BE2C (cell line): ENCODE measurements around the gene PUS7L.
"Not testable (repeated sequence)": the region's sequence is repeated elsewhere in the genome, so short reads cannot be mapped to it uniquely, and the experiment has no call there.

Source experiments
- DNase-seq: peaks from one replicate; pipeline ENCODE4 v3.0.0-alpha.2; 2020
- H3K27me3 ChIP-seq: fragments of 250-450 bp; sonication (Bioruptor Pico); 2 replicates; pipeline ENCODE4 v1.5.1; 2020; ENCODE audit warnings: mild to moderate bottlenecking
- H3K36me3 ChIP-seq: fragments of 250-450 bp; sonication (Bioruptor Pico); 2 replicates; pipeline ENCODE4 v1.5.1; 2020; ENCODE audit warnings: mild to moderate bottlenecking
- H3K4me1 ChIP-seq: fragments of 250-450 bp; sonication (Bioruptor Pico); 2 replicates; pipeline ENCODE4 v1.5.1; 2020
- H3K4me3 ChIP-seq: 2 replicates; pipeline ENCODE4 v1.5.1; 2011; ENCODE audit warnings: low read depth, low read length
- H3K9me3 ChIP-seq: fragments of 250-450 bp; sonication (Bioruptor Pico); 2 replicates; pipeline ENCODE4 v1.5.1; 2020
- TF ChIP-seq, protein P1 (sequence below): IDR thresholded peaks from 2 replicates; pipeline ENCODE4 v1.5.1; 2012; ENCODE audit warnings: mild to moderate bottlenecking, low read depth, low read length

The PUS7L gene

DNA sequence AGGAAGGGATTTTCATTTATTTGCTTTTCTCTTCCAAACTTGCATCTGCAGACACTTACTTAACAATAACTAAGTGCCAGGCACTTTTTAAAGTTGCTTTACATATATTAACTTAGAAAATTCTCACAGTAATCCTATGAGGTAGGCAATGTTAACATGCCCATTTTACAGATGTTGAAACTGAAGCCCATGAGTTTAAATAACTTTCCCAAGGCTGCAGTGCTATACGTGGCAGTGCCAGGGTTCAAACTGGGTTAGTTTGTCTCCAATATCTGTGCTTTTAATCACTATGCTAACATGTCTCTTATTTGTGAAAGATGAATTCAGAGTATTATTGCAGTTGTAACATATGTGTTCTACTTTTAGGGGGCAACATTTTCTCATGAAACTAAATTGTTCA, 29.9 kb downstream of the PUS7L start:
- no peak for DNase-seq
- Histone ChIP-seq H3K27me3 (no peaks in the 10 kb centered on the region), H3K4me1 (no peaks in the 10 kb centered on the region), H3K4me3 (no peak overlapping the region), H3K9me3 (no peaks in the 10 kb centered on the region), H3K36me3 (no peaks in the 10 kb centered on the region)
- TF ChIP-seq, protein P1, sequence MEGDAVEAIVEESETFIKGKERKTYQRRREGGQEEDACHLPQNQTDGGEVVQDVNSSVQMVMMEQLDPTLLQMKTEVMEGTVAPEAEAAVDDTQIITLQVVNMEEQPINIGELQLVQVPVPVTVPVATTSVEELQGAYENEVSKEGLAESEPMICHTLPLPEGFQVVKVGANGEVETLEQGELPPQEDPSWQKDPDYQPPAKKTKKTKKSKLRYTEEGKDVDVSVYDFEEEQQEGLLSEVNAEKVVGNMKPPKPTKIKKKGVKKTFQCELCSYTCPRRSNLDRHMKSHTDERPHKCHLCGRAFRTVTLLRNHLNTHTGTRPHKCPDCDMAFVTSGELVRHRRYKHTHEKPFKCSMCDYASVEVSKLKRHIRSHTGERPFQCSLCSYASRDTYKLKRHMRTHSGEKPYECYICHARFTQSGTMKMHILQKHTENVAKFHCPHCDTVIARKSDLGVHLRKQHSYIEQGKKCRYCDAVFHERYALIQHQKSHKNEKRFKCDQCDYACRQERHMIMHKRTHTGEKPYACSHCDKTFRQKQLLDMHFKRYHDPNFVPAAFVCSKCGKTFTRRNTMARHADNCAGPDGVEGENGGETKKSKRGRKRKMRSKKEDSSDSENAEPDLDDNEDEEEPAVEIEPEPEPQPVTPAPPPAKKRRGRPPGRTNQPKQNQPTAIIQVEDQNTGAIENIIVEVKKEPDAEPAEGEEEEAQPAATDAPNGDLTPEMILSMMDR: no peak

DNA sequence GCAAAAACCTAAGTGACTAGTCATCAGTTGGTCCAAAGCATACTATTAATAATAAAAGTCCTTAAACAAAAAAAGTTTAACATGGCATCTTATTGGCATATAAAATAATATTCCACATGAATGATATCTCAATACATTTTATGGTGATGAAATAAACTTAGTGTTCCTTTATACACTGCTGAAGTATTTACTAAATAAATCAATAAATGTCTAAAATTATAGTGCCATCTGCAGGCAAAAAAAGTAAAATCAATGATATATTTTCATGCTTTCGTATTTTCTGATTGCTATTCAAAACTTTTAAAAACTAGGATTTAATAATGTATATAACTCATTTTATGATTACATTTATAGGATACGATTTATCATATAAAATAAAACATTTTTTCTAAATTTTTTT, 30.5 kb downstream of the PUS7L start:
- TF ChIP-seq, protein P1: no peak
- no peaks in the 10 kb centered on the region for H3K9me3 ChIP-seq
- H3K4me1 ChIP-seq: no peaks in the 10 kb centered on the region
- H3K4me3 ChIP-seq: no peak overlapping the region
- H3K27me3 ChIP-seq: no peaks in the 10 kb centered on the region
- no peak for DNase-seq
- no peaks in the 10 kb centered on the region for H3K36me3 ChIP-seq

DNA sequence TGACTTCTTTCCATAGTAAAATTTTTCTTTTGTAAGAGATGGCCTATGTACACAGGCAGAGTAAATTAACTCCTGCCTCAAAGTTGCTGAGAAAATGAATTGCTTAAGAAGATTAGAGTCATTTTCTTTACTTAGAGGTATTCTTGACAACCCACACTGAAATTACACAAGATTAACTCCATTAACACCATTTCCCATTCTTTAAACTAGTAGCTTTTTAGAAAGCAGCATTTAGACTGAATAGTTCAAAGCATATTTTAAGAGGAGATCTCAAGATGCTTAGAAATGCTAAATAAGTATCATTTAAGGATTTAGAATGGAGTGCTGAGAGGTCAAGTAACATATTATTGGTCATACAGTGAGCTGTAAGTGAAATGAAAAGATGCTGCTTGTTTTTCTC, 35.5 kb downstream of the PUS7L start:
- no peaks in the 10 kb centered on the region for H3K9me3 ChIP-seq
- H3K27me3 ChIP-seq: no peaks in the 10 kb centered on the region
- no peaks in the 10 kb centered on the region for H3K36me3 ChIP-seq
- TF ChIP-seq, protein P1: no peak
- no peak for DNase-seq
- H3K4me3 ChIP-seq: no peak overlapping the region
- H3K4me1 ChIP-seq: no peaks in the 10 kb centered on the region

DNA sequence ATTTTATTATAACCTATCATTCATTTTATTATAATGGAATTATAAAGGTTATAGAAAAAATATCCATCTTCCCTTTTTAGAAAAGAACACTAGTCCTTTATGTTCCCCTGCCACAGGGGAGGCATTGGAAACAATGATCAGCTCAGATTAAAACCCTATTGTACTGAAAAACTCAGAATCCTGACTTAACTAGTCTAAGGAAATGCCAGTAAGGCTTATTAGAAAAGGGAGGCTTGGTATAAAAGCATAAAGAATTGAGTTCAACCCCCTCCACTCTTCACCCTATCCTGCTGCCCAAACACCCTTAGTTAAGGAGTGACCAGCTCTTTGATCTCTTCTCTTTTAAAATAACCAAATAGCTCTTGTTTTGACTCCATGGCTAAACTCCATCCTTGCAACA, 36.0 kb downstream of the PUS7L start:
- H3K27me3 ChIP-seq: no peaks in the 10 kb centered on the region
- no peaks in the 10 kb centered on the region for H3K4me1 ChIP-seq
- no peak overlapping the region for H3K4me3 ChIP-seq
- TF ChIP-seq, protein P1: no peak
- no peaks in the 10 kb centered on the region for H3K36me3 ChIP-seq
- no peaks in the 10 kb centered on the region for H3K9me3 ChIP-seq
- DNase-seq: no peak

DNA sequence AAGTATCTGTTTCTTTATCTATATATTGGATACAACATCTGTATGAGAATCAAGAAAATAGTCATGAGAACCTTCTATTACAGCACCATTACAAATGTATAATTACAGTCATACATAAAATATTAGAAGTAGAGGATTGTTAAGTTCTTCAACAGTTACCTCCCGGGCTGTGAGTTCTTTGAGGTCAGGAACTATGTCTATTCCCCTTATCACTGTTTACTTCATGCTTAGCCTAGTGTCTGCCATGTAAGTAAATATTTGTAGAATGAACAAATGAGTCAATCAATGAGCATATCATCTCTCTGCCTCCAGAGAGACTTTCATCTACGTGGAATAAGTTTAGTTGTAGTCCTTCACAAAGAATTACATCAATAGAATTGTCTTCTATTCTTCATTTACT, 47.2 kb downstream of the PUS7L start:
- no peaks in the 10 kb centered on the region for H3K4me1 ChIP-seq
- H3K36me3 ChIP-seq: no peaks in the 10 kb centered on the region
- DNase-seq: no peak
- TF ChIP-seq, protein P1: no peak
- no peak overlapping the region for H3K4me3 ChIP-seq
- H3K9me3 ChIP-seq: no peaks in the 10 kb centered on the region
- no peaks in the 10 kb centered on the region for H3K27me3 ChIP-seq

DNA sequence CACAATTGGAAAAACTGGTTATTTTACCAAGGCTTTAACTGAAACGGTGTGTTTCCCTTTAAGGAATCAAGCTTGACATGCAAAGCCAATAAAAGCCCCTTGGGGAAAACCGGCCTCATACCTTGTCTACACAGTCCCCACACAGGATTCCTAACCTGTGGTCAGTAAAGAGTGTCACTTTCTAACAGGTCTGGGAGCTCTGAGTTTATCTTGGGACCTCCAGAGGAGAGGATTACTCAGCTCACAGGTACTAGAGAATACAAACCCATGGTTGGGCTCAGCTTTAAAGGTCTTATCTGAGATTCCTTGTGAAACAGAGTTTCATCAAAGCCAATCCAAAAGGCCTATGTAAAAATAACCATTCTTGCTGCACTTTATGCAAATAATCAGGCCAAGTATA, 54.8 kb downstream of the PUS7L start:
- H3K4me3 ChIP-seq, DNase-seq, H3K4me1 ChIP-seq, H3K9me3 ChIP-seq, H3K36me3 ChIP-seq, H3K27me3 ChIP-seq: not testable (repeated sequence)

DNA sequence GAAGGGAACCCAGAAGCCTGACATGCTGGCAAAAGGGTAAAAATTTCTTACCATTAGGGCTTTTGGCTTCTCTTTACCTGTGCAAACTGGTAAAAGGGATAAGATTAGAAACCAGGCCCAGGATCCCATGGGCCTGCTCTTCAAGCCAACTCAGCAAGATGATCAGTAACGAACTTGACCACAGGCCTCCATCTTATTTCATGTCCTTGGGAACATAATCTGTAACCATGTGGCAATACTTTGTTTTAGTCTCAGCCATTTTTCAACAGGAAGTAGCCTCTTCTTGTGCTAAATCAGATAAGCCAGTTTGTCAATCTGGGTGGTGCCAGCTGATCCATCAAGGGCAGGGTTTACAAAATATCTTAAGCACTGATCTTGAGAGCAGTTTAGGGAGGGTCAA, 57.4 kb downstream of the PUS7L start:
- H3K27me3 ChIP-seq, H3K4me1 ChIP-seq, DNase-seq, H3K36me3 ChIP-seq, H3K4me3 ChIP-seq, H3K9me3 ChIP-seq: not testable (repeated sequence)
